SK-N-SH (cell line): Measurements from ENCODE around the gene RPGRIP1L.

ENCODE experiments used
- CHD2 ChIP-seq: fragments of 150-350 bp; IDR thresholded peaks from 2 replicates; pipeline ENCODE4 v1.6.1; 2018; ENCODE audit warnings: low read length; ENCODE audit not compliant: partially characterized antibody
- CTCF ChIP-seq: fragments of 200-600 bp; sonication (generic); IDR thresholded peaks from 2 replicates; pipeline ENCODE4 v1.6.1; 2017; ENCODE audit warnings: antibody characterized with exemption, mild to moderate bottlenecking, moderate library complexity
- ELF1 ChIP-seq: IDR thresholded peaks from 2 replicates; pipeline ENCODE4 v1.4.0; 2012
- EP300 ChIP-seq, 2 experiments: IDR thresholded peaks; 2 replicates each; pipeline versions ENCODE4 v1.4.0 to v1.6.1; 2012; ENCODE audit warnings: borderline replicate concordance in 1 of 2, low read depth in 1 of 2, low read length in 1 of 2
- EZH2phosphoT487 ChIP-seq: fragments of 200-600 bp; sonication (generic); IDR thresholded peaks from 2 replicates; pipeline ENCODE4 v1.6.1; 2017; ENCODE audit warnings: low read depth, mixed run types, mild to moderate bottlenecking, antibody characterized with exemption, moderate library complexity, borderline replicate concordance
- FOXM1 ChIP-seq: IDR thresholded peaks from 2 replicates; pipeline ENCODE4 v1.4.0; 2012; ENCODE audit warnings: low read depth, mild to moderate bottlenecking
- NFIC ChIP-seq: IDR thresholded peaks from 2 replicates; pipeline ENCODE4 v1.4.0; 2012; ENCODE audit warnings: borderline replicate concordance
- POLR2AphosphoS5 ChIP-seq: IDR thresholded peaks from 2 replicates; pipeline ENCODE4 v1.6.1; 2012; ENCODE audit warnings: low read depth, low read length
- RAD21 ChIP-seq: IDR thresholded peaks from 2 replicates; pipeline ENCODE4 v1.6.1; 2012; ENCODE audit warnings: mild to moderate bottlenecking, low read length
- REST ChIP-seq: IDR thresholded peaks from 2 replicates; pipeline ENCODE4 v1.6.1; 2012; ENCODE audit warnings: mild to moderate bottlenecking, low read depth, low read length, moderate library complexity
- SIN3A ChIP-seq: IDR thresholded peaks from 2 replicates; pipeline ENCODE4 v1.6.1; 2012; ENCODE audit warnings: low read depth, mild to moderate bottlenecking, low read length, moderate library complexity, borderline replicate concordance
- SMC3 ChIP-seq: IDR thresholded peaks from 2 replicates; pipeline ENCODE4 v1.6.1; 2012; ENCODE audit warnings: low read depth, low read length, improper control_type of control experiment
- TEAD4 ChIP-seq: IDR thresholded peaks from 2 replicates; pipeline ENCODE4 v1.4.0; 2012; ENCODE audit warnings: mild to moderate bottlenecking, borderline replicate concordance; ENCODE audit not compliant: insufficient read depth
- ZBTB33 ChIP-seq: IDR thresholded peaks from 2 replicates; pipeline ENCODE4 v1.4.0; 2012; ENCODE audit warnings: low read depth, borderline replicate concordance

GRCh38 chr16:53704445-53704813 is 770 bp upstream of the RPGRIP1L start:
- no peak for TF ChIP-seq RAD21
- no peak for TF ChIP-seq EZH2phosphoT487
- TF ChIP-seq REST = no peak
- TF ChIP-seq CTCF = no peak
- TF ChIP-seq ELF1 = no peak
- TF ChIP-seq ZBTB33 = no peak
- no peak for TF ChIP-seq POLR2AphosphoS5
- TF ChIP-seq FOXM1 = no peak
- no peak for TF ChIP-seq NFIC
- no peak for TF ChIP-seq SIN3A
- no peak for TF ChIP-seq EP300 (IDR thresholded peaks at IDR 0.05; ENCODE audit: borderline replicate concordance in 1 of 2, low read depth in 1 of 2, low read length in 1 of 2)
- no peak for TF ChIP-seq CHD2
- TF ChIP-seq SMC3 = no peak
- no peak for TF ChIP-seq TEAD4
